IMR-90 (cell line): Measurements from ENCODE around the gene CD9.

ENCODE experiments used
- BHLHE40 ChIP-seq: fragments of 150-350 bp; IDR thresholded peaks from 2 replicates; pipeline ENCODE4 v1.6.1; 2016; ENCODE audit warnings: mild to moderate bottlenecking, low read depth, low read length
- CEBPB ChIP-seq: IDR thresholded peaks from 2 replicates; pipeline ENCODE4 v1.6.1; 2012; ENCODE audit warnings: low read depth, low read length, improper control_type of control experiment
- CHD1 ChIP-seq: IDR thresholded peaks from 2 replicates; pipeline ENCODE4 v1.6.1; 2012; ENCODE audit warnings: low read depth, low read length, improper control_type of control experiment
- CTCF ChIP-seq: conservative IDR thresholded peaks from 2 replicates; pipeline ENCODE4 v1.5.1; 2012; ENCODE audit warnings: mild to moderate bottlenecking, low read depth, low read length, improper control_type of control experiment
- ELK1 ChIP-seq: fragments of 150-350 bp; IDR thresholded peaks from 2 replicates; pipeline ENCODE4 v1.6.1; 2016; ENCODE audit warnings: low read depth, mild to moderate bottlenecking, low read length, moderate library complexity, borderline replicate concordance
- FOS ChIP-seq: fragments of 150-350 bp; IDR thresholded peaks from 2 replicates; pipeline ENCODE4 v1.6.1; 2016; ENCODE audit warnings: low read depth, low read length
- MAFK ChIP-seq: IDR thresholded peaks from 2 replicates; pipeline ENCODE4 v1.6.1; 2012; ENCODE audit warnings: low read depth, low read length, improper control_type of control experiment
- MAZ ChIP-seq: IDR thresholded peaks from 2 replicates; pipeline ENCODE4 v1.6.1; 2012; ENCODE audit warnings: low read depth, mild to moderate bottlenecking, low read length, improper control_type of control experiment, moderate library complexity, borderline replicate concordance
- MXI1 ChIP-seq: IDR thresholded peaks from 2 replicates; pipeline ENCODE4 v1.6.1; 2012; ENCODE audit warnings: low read depth, mild to moderate bottlenecking, low read length, moderate library complexity, borderline replicate concordance
- POLR2A ChIP-seq: IDR thresholded peaks from 2 replicates; pipeline ENCODE4 v1.6.1; 2012; ENCODE audit warnings: mild to moderate bottlenecking, low read depth, low read length
- RAD21 ChIP-seq: IDR thresholded peaks from 2 replicates; pipeline ENCODE4 v1.6.1; 2012; ENCODE audit warnings: low read length, improper control_type of control experiment
- RCOR1 ChIP-seq: IDR thresholded peaks from 2 replicates; pipeline ENCODE4 v1.6.1; 2012; ENCODE audit warnings: mild to moderate bottlenecking, low read length, improper control_type of control experiment; ENCODE audit not compliant: insufficient replicate concordance
- SMC3 ChIP-seq: fragments of 150-350 bp; IDR thresholded peaks from 2 replicates; pipeline ENCODE4 v1.6.1; 2016; ENCODE audit warnings: low read depth, mild to moderate bottlenecking, antibody characterized with exemption, low read length, moderate library complexity

- TF ChIP-seq SMC3 (no peak), POLR2A (no peak), CTCF (no peak), RAD21 (no peak), RCOR1 (no peak), FOS (no peak), BHLHE40 (no peak), MAFK (no peak), CEBPB (no peak), MXI1 (no peak), MAZ (no peak), ELK1 (no peak), CHD1 (no peak)
These were observed 15.8 kb downstream of the CD9 start for GRCh38 chr12:6215932-6216494.
